HG03378 (cell line): Measurements from ENCODE around the gene PIGB.
A peak's percentile ranks its signal among the peaks of the same experiment; 100 is the strongest.
"Not testable (repeated sequence)": the region's sequence is repeated elsewhere in the genome, so short reads cannot be mapped to it uniquely, and the experiment has no call there.

Experiments used
- ATAC-seq: cut with Tn5 transposase; IDR thresholded peaks from one replicate; pipeline ENCODE4 v1.9.1; 2021; ENCODE audit warnings: mild to moderate bottlenecking, moderate library complexity; ENCODE audit not compliant: unreplicated experiment

The PIGB gene

GRCh38 chr15:55297315-55297714 lies 21.7 kb upstream of the PIGB start:
- no peak for ATAC-seq

- not testable (repeated sequence) for ATAC-seq
Measured at GRCh38 chr15:55302801-55303200, 16.2 kb upstream of the PIGB start.

- peak; percentile 58 for ATAC-seq
Measured at GRCh38 chr15:55319537-55320237, 665 bp downstream of the PIGB start.

DNA sequence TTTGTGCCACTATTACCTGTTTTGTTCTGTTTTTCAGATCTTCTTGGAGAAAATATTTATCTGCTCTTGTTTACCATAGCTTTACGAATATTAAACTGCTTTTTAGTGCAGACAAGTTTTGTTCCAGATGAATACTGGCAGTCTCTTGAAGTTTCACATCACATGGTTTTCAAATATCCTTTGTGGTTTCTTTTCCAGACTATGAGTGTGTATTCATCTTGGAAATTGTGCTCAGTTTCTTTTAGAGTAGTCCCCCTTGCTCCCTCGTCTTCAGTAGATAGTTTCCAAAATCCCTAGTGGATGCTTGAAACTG lies 1.2 kb downstream of the PIGB start:
- ATAC-seq = no peak

DNA sequence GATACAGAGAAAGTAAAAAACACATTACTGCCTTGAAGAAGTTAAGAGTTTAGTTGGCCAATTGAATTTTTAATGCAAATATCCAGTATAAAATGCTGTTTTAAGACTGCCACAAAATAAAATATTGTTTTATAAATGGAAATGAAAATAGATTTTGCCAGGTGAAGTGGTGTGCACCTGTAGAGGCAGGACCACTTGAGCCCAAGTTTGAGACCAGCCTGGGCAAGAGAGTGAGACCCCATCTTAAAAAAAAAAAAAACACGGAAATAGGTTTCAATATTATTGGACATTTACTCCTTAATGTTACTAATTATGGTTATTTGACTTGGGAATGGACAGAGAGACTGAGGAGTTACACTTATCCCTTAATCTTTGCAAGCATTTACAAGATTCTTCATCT lies 1.9 kb downstream of the PIGB start:
- no peak for ATAC-seq

GRCh38 chr15:55322467-55322866 lies 3.4 kb downstream of the PIGB start:
- ATAC-seq = no peak

DNA sequence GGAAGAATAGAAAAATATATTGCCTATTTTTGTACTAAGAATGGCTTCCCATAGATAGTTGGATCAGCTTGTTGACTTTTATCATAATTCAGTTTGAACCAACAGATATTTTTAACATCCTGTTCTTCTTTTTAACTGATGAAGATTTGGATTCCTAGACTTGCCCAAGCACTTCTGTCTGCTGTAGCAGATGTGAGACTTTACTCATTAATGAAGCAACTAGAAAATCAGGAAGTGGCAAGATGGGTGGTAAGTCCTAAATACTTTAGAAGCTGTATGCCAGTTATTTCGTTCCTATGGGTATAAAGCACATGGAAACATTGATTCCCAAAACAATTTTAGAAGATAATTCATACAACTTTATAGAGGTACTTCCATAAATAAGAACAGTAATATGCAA lies 8.4 kb downstream of the PIGB start:
- no peak for ATAC-seq

GRCh38 chr15:55334371-55334770 lies 15.3 kb downstream of the PIGB start:
- no peak for ATAC-seq

DNA sequence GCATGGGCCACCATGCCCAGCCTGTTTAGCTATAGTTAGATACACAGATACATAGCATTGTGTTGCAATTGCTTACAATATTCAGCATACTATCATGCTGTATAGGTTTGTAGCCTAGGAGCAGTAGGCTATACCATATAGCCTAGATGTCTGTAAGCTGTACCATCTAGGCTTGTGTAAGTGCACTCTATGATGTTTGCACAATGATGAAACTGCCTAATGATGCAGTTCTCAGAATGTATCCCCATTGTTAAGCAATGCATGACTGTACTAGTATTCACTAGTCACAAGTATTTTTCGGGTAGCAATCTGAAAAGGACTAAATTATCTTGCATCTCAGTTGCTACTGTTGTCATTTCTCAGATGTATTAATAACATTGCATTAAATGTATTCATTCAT lies 16.0 kb downstream of the PIGB start:
- no peak for ATAC-seq

DNA sequence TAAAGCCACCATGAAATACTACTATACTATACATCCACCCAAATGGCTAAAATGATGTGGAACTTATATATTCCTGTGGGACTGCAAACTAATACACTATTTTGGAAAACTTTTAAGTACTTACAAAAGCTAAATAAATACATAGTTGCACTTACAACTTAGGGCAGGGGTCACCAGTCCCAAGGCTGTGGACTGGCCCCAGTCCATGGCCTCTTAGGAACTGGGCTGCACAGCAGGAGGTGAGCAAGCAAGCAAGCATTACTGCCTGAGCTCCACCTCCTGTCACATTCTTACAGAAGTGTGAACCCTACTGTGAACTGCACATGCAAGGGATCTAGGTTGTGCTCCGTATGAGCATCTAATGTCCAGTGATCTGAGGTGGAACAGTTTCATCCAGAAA lies 18.1 kb downstream of the PIGB start:
- ATAC-seq = no peak

- no peak for ATAC-seq
Measured at GRCh38 chr15:55343168-55343567, 24.1 kb downstream of the PIGB start.

- no peak for ATAC-seq
Measured at GRCh38 chr15:55344206-55344605, 25.2 kb downstream of the PIGB start.

GRCh38 chr15:55348281-55348778 lies 29.3 kb downstream of the PIGB start:
- ATAC-seq = no peak

GRCh38 chr15:55349282-55349681 lies 30.3 kb downstream of the PIGB start:
- no peak for ATAC-seq

GRCh38 chr15:55353025-55353424 lies 34.0 kb downstream of the PIGB start:
- no peak for ATAC-seq

- ATAC-seq = no peak
Measured at GRCh38 chr15:55356985-55357585, 38.1 kb downstream of the PIGB start.

DNA sequence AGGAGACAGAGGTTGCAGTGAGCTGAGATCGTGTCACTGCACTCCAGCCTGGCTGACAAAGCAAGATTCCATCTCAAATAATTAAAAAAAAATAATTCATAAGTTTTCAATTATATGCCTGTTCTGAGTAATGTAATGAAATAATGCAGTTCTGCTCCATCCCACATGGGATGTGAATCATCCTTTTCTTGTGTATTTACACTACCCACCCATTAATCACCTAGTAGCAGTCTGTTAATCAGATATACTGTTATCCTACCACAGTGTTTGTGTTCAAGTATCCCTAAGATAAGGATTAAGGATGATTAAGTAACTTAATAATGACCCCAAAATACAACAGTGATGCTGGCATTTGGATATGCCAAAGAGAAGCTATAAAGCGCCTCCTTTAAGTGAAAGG lies 38.8 kb downstream of the PIGB start:
- no peak for ATAC-seq

GRCh38 chr15:55358471-55358870 lies 39.4 kb downstream of the PIGB start:
- ATAC-seq = no peak

- ATAC-seq = no peak
Measured at GRCh38 chr15:55360256-55360655, 41.2 kb downstream of the PIGB start.

DNA sequence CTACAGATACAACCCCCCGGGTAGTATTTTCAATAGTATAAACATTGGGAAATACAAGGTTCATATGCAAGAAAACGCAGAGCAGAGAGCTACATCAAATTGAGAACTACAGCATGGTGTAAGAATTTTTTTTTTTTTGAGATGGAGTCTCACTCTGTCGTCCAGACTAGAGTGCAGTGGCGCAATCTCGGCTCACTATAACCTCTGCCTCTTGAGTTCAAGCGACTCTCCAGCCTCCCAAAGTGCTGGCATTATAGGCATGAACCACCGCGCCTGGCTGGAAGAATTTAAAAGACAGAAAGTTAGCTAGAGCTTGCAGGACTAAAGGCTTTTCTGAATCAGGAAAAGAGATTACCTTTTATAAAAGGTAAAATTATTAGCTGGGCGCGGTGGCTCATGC lies 42.0 kb downstream of the PIGB start:
- ATAC-seq = no peak

DNA sequence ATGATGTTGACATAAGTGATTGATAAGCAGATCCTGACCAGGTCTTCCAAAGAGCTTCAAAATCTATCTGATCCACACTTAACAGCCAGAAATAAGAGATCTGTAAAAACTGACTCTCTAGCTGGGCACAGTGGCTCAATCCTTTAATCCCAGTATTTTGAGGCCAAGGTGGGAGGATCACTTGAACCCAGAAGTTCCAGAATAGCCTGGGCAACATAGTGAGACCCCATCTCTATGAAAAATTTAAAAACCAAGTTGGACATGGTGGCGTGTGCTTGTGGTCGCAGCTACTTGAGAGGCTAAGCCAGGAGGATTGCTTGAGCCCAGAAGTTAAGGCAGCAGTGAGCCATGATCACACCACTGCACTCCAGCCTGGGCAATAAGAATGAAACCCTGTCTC lies 43.6 kb downstream of the PIGB start:
- ATAC-seq = no peak

- no peak for ATAC-seq
Measured at GRCh38 chr15:55366981-55367380, 48.0 kb downstream of the PIGB start.
